ENCODE measurements around the gene GHSR. TPM values are rescaled to one million over a fixed set of nuclear protein-coding genes. Genes with fewer than 3 reads are reported as not detected.
A peak's percentile ranks its signal among the peaks of the same experiment; 100 is the strongest.
"Not testable (repeated sequence)": the region's sequence is repeated elsewhere in the genome, so short reads cannot be mapped to it uniquely, and the experiment has no call there.

Gene GHSR
- polyA plus RNA-seq (2011; rRNA removed) (not detected in 2 replicates), polyA plus RNA-seq (2017; fragmentation: RNase III; extraction: RNeasy Plus Mini Kit Qiagen cat#74134 plus additional on column Dnase treatment) (not detected in 3 replicates), polyA minus RNA-seq (2011; rRNA and poly(A)+ RNA removed) (not detected in 2 replicates)
- polyA plus RNA-seq (2012; cell fraction: cytosol; rRNA removed): not detected in 2 replicates
- polyA plus RNA-seq (2012; cell fraction: nucleus; rRNA removed): not detected in 2 replicates

DNA sequence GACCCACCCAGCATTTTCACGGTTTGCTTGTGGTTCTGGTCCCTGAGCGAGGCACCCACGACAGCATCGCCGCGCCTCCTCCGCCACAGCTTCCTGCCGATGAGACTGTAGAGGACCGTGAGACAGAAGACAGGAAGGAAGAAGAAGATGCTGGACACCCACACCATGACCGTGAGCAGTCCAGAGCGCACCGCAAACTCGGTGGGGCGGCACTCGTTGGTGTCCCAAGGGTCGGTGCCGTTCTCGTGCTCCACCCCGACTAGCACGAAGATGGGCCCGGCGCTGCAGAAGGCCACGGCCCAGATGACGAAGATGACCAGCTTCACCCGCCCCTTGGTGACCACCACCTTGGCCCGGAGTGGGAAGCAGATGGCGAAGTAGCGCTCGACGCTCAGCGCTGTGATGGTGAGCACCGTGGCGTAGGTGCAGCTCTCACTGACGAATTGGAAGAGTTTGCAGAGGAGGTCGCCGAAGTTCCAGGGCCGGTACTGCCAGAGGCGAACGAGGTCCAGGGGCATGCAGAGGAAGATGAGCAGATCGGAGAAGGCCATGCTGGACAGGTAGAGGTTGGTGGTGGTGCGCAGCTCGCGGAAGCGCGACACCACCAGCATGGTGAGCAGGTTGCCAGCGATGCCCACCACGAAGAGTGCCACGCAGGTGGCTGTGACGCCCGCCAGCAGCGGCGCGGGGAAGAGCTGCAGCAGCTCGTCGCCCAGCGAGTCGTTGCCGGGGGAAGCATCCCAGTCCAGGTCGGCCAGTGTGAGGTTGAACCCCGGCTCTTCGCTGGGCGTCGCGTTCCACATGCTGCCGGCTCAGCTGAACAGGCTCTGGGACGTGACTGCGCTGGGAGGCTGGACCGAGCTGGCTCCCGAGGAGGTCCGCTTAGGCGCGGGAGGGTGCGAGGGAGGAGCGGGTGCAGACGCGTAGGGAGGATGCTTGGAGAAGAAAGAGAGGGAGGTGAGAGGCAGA lies at the start of gene GHSR:
GHSR (minus strand) TSS at position 846 of the 969 bp plus-strand sequence; CDS start at position 803, 43 bp downstream.
- CTCF ChIA-PET: interaction anchor here (0.8 to 1.2 kb wide), 3 partner anchors 14 to 29 kb away, joined by 3 to 4 read pairs (median 3); no protein-coding TSS in a partner anchor
- POLR2A ChIA-PET: no interaction called here
- Histone ChIP-seq H3K4me3 (no peak within 1 kb of the TSS), H3K4me1 (no peaks in the 10 kb centered on the region), H3K4me2 (no peak within 1 kb of the TSS), H3K27ac (no peak within 1 kb of the TSS), H3K9me3 (no peaks in the 10 kb centered on the region)
- TF ChIP-seq POLR2A (IDR thresholded peaks at IDR 0.05; ENCODE audit: low read length): no peak
- no peak for TF ChIP-seq MYC (IDR thresholded peaks at IDR 0.05; ENCODE audit: borderline replicate concordance, low read length)
- no peak for TF ChIP-seq MAZ (IDR thresholded peaks at IDR 0.05; ENCODE audit: borderline replicate concordance, low read depth, low read length)
- no peak for TF ChIP-seq TFCP2L1 (CRISPR knock-in tag; IDR thresholded peaks at IDR 0.05)
- TF ChIP-seq RFX5 (IDR thresholded peaks at IDR 0.05): no peak
- DNase-seq (ENCODE audit: low read depth in 1 of 2, low spot score in 1 of 2): no peak
- no peak for ATAC-seq
- WGBS (ENCODE audit: missing lambda C conversion rate): 90% methylated on average over 55 of the region's 76 CpGs
- FAIRE-seq: no peak

DNA sequence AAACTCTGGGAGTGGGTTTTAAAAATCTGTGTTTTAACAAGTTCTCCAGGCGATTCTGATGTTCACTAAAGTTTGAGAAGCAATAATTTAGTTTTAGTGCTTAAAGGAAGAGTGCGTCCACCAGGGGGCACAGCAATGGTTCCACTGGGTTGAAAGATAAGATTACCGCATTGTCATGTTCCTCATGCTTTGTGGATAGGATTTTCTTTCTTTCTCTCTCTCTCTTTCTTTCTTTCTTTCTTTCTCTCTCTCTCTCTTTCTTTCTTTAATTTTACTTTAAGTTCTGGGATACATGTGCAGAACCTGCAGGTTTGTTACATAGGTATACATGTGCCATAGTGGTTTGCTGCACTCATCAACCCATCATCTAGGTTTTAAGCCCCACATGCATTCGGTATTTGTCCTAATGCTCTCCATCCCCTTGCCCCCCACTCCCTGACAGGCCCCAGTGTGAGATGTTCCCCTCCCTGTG lies 42.0 kb upstream of the GHSR start:
- TF ChIP-seq SMC3 (IDR thresholded peaks at IDR 0.05) (peak; percentile 91), RAD21 (conservative IDR thresholded peaks at IDR 0.05 in 1 of 2, IDR thresholded peaks at IDR 0.05 in 1 of 2) (peak; percentile 71 to 78)
- TF ChIP-seq, protein P1, sequence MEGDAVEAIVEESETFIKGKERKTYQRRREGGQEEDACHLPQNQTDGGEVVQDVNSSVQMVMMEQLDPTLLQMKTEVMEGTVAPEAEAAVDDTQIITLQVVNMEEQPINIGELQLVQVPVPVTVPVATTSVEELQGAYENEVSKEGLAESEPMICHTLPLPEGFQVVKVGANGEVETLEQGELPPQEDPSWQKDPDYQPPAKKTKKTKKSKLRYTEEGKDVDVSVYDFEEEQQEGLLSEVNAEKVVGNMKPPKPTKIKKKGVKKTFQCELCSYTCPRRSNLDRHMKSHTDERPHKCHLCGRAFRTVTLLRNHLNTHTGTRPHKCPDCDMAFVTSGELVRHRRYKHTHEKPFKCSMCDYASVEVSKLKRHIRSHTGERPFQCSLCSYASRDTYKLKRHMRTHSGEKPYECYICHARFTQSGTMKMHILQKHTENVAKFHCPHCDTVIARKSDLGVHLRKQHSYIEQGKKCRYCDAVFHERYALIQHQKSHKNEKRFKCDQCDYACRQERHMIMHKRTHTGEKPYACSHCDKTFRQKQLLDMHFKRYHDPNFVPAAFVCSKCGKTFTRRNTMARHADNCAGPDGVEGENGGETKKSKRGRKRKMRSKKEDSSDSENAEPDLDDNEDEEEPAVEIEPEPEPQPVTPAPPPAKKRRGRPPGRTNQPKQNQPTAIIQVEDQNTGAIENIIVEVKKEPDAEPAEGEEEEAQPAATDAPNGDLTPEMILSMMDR (IDR thresholded peaks at IDR 0.05): peak; percentile 72
- POLR2A ChIA-PET, FAIRE-seq, H3K4me3 ChIP-seq, H3K4me1 ChIP-seq, H3K4me2 ChIP-seq, H3K9me3 ChIP-seq: not testable (repeated sequence)
- CTCF ChIA-PET: interaction anchor here (0.7 to 1.2 kb wide), 10 partner anchors 14 to 186 kb away, joined by 3 to 5 read pairs (median 3); no protein-coding TSS in a partner anchor
- 35% methylated on average over 4 of the region's 4 CpGs for WGBS (ENCODE audit: missing lambda C conversion rate)
- DNase-seq (ENCODE audit: low read depth in 1 of 2, low spot score in 1 of 2): peak; percentile 40 to 72
- peak overlapping the region in 1 of 2 experiments; percentile 36; a peak in 2 of 6 replicates for H3K27ac ChIP-seq
- peak; percentile 73 to 75 for ATAC-seq

DNA sequence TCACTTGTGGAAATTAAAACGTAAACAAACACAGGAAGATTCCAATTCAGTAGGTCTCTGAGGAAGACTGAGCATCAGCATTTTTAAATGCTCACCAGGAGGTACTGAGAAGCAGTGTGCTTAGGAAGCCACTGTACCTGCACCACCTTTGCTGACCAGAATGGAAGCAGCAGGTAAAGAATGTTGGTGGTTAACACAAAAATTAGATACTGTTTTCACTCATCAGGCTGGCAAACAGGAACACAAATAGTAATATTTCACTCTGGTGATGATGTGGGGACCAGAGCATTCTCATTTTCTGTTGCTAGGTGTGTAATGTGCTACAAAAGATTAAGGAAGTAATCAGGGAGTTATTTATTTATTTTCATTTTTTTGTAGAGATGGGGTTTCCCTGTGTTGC lies 29.9 kb upstream of the GHSR start:
- Histone ChIP-seq H3K4me1 (peaks cover 6% of the 10 kb centered on the region; the same call in 2 of the 3 replicates), H3K27ac (no peak overlapping the region), H3K9me3 (no peaks in the 10 kb centered on the region), H3K4me3 (no peak overlapping the region), H3K4me2 (no peak overlapping the region)
- POLR2A ChIA-PET: no interaction called here
- CTCF ChIA-PET: interaction anchor here (0.8 to 2.7 kb wide), 12 partner anchors 11 to 188 kb away, joined by 3 to 16 read pairs (median 5); no protein-coding TSS in a partner anchor
- ATAC-seq (no peak), FAIRE-seq (no peak), DNase-seq (ENCODE audit: low read depth in 1 of 2, low spot score in 1 of 2) (no peak)
- TF ChIP-seq ZC3H11A (IDR thresholded peaks at IDR 0.05): no peak
- TF ChIP-seq JUN (IDR thresholded peaks at IDR 0.05): no peak
- TF ChIP-seq RFX5 (IDR thresholded peaks at IDR 0.05): no peak
- no peak for TF ChIP-seq HOXB5 (CRISPR knock-in tag; IDR thresholded peaks at IDR 0.05)
- no peak for TF ChIP-seq EHF (CRISPR knock-in tag; IDR thresholded peaks at IDR 0.05)
- no peak for TF ChIP-seq CBX8 (IDR thresholded peaks at IDR 0.05)
- no peak for TF ChIP-seq TP53 (CRISPR knock-in tag; IDR thresholded peaks at IDR 0.05)
- no peak for TF ChIP-seq CHD4 (IDR thresholded peaks at IDR 0.05; ENCODE audit: borderline replicate concordance)
- no peak for TF ChIP-seq RARB (CRISPR knock-in tag; IDR thresholded peaks at IDR 0.05)
- TF ChIP-seq KDM5A (IDR thresholded peaks at IDR 0.05): no peak
- TF ChIP-seq TFCP2L1 (CRISPR knock-in tag; IDR thresholded peaks at IDR 0.05): no peak
- TF ChIP-seq BHLHE40 (IDR thresholded peaks at IDR 0.05; ENCODE audit: low read depth, low read length): no peak
- TF ChIP-seq MAX (IDR thresholded peaks at IDR 0.05): no peak
- TF ChIP-seq ESRRA (IDR thresholded peaks at IDR 0.05; ENCODE audit: borderline replicate concordance, low read length): no peak
- 64% methylated on average over 1 of the region's 1 CpG for WGBS (ENCODE audit: missing lambda C conversion rate)

All from A549 (cell line).